Activated CD8-positive, alpha-beta T cell treated with anti-CD3 and anti-CD28 coated beads, Interleukin-2, amount 10 ng/mL, durations not matched to agents 7 days and 5 days (primary cell): ENCODE results near the gene LDHD. TPM values are rescaled to one million over a fixed set of nuclear protein-coding genes. Genes with fewer than 3 reads are reported as not detected.

ENCODE experiments used
- ATAC-seq: fragments of 150-1000 bp; cut with Tn5 transposase; one replicate; pipeline ENCODE4 v1.10.0; 2021; ENCODE audit warnings: moderate library complexity
- CTCF ChIA-PET: fragments of 350-600 bp; sonication (Branson Sonifier 250); formaldehyde crosslinking; loops from one replicate; lab custom pipeline; 2021; ENCODE audit warnings: antibody characterized with exemption; lab: Charles Lee
- POLR2A ChIA-PET: fragments of 350-600 bp; sonication (Branson Sonifier 250); formaldehyde crosslinking; loops from one replicate; lab custom pipeline; 2021; ENCODE audit warnings: antibody characterized with exemption; lab: Charles Lee
- DNase-seq: peaks from one replicate; pipeline ENCODE4 v3.0.0-alpha.2; 2020
- H3K27ac Mint-ChIP-seq: one replicate; pipeline ENCODE4 v1.8.0; 2021; ENCODE audit warnings: mild to moderate bottlenecking, mixed read lengths
- H3K27me3 Mint-ChIP-seq: one replicate; pipeline ENCODE4 v1.8.0; 2021; ENCODE audit warnings: low read depth, mixed read lengths
- H3K36me3 Mint-ChIP-seq: one replicate; pipeline ENCODE4 v1.8.0; 2021; ENCODE audit warnings: low read depth, mixed read lengths
- H3K4me1 Mint-ChIP-seq: one replicate; pipeline ENCODE4 v1.8.0; 2021; ENCODE audit warnings: low read depth, mixed read lengths
- H3K4me3 Mint-ChIP-seq: one replicate; pipeline ENCODE4 v1.8.0; 2021; ENCODE audit warnings: mild to moderate bottlenecking, mixed read lengths
- H3K9me3 Mint-ChIP-seq: one replicate; pipeline ENCODE4 v1.8.0; 2022; ENCODE audit warnings: mixed read lengths; ENCODE audit not compliant: insufficient read depth
- total RNA-seq, 2 experiments: library from RNA; stranded (reverse); gene quantifications; one replicate each; pipeline ENCODE4 v1.2.3, GENCODE V29; 2021

LDHD gene
- total RNA-seq, 2 experiments from 2014 or later, result 0.13 TPM; not detected in 1

- ChIA-PET CTCF (interaction anchor here (0.6 to 2.7 kb wide), 5 partner anchors 11 to 90 kb away, joined by 3 to 11 read pairs (median 4); partner anchors contain the start of gene ZNRF1), POLR2A (interaction anchor here (1.0 kb wide), 1 partner anchor 13 kb away, joined by 3 read pairs; no protein-coding TSS in a partner anchor)
- peaks cover 6% of the 10 kb centered on the region for H3K36me3 Mint-ChIP-seq
- ATAC-seq (no peak), DNase-seq (no peak)
- no peaks in the 10 kb centered on the region for H3K27me3 Mint-ChIP-seq
- H3K9me3 Mint-ChIP-seq, result no peaks in the 10 kb centered on the region
- no peak overlapping the region for H3K4me3 Mint-ChIP-seq
- H3K27ac Mint-ChIP-seq, result no peak overlapping the region
- H3K4me1 Mint-ChIP-seq, result peaks cover 18% of the 10 kb centered on the region
These were observed 28.4 kb downstream of the LDHD start for GRCh38 chr16:75088216-75088615.

- POLR2A ChIA-PET, result interaction anchor here (0.9 to 1.0 kb wide), 2 partner anchors 13 to 26 kb away, joined by 3 read pairs; no protein-coding TSS in a partner anchor
These were observed 29.1 kb downstream of the LDHD start for GRCh38 chr16:75087375-75087979.

GRCh38 chr16:75086688-75087374, 29.7 kb downstream of the LDHD start:
- Mint-ChIP-seq H3K4me3 (no peak overlapping the region), H3K27me3 (no peaks in the 10 kb centered on the region), H3K36me3 (peaks cover 6% of the 10 kb centered on the region), H3K27ac (no peak overlapping the region), H3K9me3 (no peaks in the 10 kb centered on the region), H3K4me1 (peaks cover 18% of the 10 kb centered on the region)
- DNase-seq, result no peak
- POLR2A ChIA-PET, result interaction anchor here (0.9 kb wide), 1 partner anchor 26 kb away, joined by 3 read pairs; no protein-coding TSS in a partner anchor
- ATAC-seq, result no peak
- CTCF ChIA-PET, result interaction anchor here (1.4 to 2.7 kb wide), 4 partner anchors 11 to 24 kb away, joined by 4 to 11 read pairs (median 6); no protein-coding TSS in a partner anchor

More at GRCh38 chr16:75087375-75087979, 29.1 kb downstream of the LDHD start:
- H3K4me1 Mint-ChIP-seq, result peaks cover 18% of the 10 kb centered on the region
- no peak for ATAC-seq
- CTCF ChIA-PET, result interaction anchor here (0.6 to 2.7 kb wide), 5 partner anchors 11 to 89 kb away, joined by 3 to 11 read pairs (median 5); partner anchors contain the start of gene ZNRF1
- H3K36me3 Mint-ChIP-seq, result peaks cover 6% of the 10 kb centered on the region
- no peak for DNase-seq
- H3K27ac Mint-ChIP-seq, result no peak overlapping the region
- no peaks in the 10 kb centered on the region for H3K9me3 Mint-ChIP-seq
- no peaks in the 10 kb centered on the region for H3K27me3 Mint-ChIP-seq
- no peak overlapping the region for H3K4me3 Mint-ChIP-seq

- Mint-ChIP-seq H3K27ac (no peak overlapping the region), H3K4me3 (no peak overlapping the region), H3K36me3 (peaks cover 6% of the 10 kb centered on the region), H3K4me1 (peaks cover 18% of the 10 kb centered on the region), H3K27me3 (no peaks in the 10 kb centered on the region), H3K9me3 (no peaks in the 10 kb centered on the region)
- ChIA-PET POLR2A (no interaction called here), CTCF (interaction anchor here (2.0 to 2.7 kb wide), 2 partner anchors 10 to 13 kb away, joined by 6 to 11 read pairs; no protein-coding TSS in a partner anchor)
- no peak for ATAC-seq
- DNase-seq, result no peak
These were observed 30.3 kb downstream of the LDHD start for GRCh38 chr16:75086281-75086680.

- CTCF ChIA-PET, result interaction anchor here (2.0 kb wide), 1 partner anchor 9 kb away, joined by 6 read pairs; no protein-coding TSS in a partner anchor
- no peak for DNase-seq
- POLR2A ChIA-PET, result no interaction called here
- no peak for ATAC-seq
- H3K36me3 Mint-ChIP-seq, result peaks cover 6% of the 10 kb centered on the region
- no peaks in the 10 kb centered on the region for H3K27me3 Mint-ChIP-seq
- no peak overlapping the region for H3K27ac Mint-ChIP-seq
- no peak overlapping the region for H3K4me3 Mint-ChIP-seq
- H3K4me1 Mint-ChIP-seq, result peaks cover 18% of the 10 kb centered on the region
- no peaks in the 10 kb centered on the region for H3K9me3 Mint-ChIP-seq
These were observed 31.0 kb downstream of the LDHD start for GRCh38 chr16:75085556-75085955.

GRCh38 chr16:75083813-75084212, 32.8 kb downstream of the LDHD start:
- DNase-seq, result no peak
- Mint-ChIP-seq H3K27ac (no peak overlapping the region), H3K27me3 (no peaks in the 10 kb centered on the region), H3K9me3 (no peaks in the 10 kb centered on the region), H3K4me1 (peaks cover 6% of the 10 kb centered on the region), H3K36me3 (peaks cover 8% of the 10 kb centered on the region), H3K4me3 (no peak overlapping the region)
- POLR2A ChIA-PET, result no interaction called here
- no peak for ATAC-seq
- CTCF ChIA-PET, result interaction anchor here (0.9 kb wide), 1 partner anchor 8 kb away, joined by 4 read pairs; no protein-coding TSS in a partner anchor

GRCh38 chr16:75081179-75081859, 35.3 kb downstream of the LDHD start:
- no peak for DNase-seq
- H3K36me3 Mint-ChIP-seq, result peaks cover 11% of the 10 kb centered on the region
- H3K4me3 Mint-ChIP-seq, result no peak overlapping the region
- ChIA-PET POLR2A (no interaction called here), CTCF (interaction anchor here (1.1 kb wide), 1 partner anchor 83 kb away, joined by 3 read pairs; the partner anchor contains the start of gene ZNRF1)
- peaks cover 12% of the 10 kb centered on the region for H3K4me1 Mint-ChIP-seq
- no peak for ATAC-seq
- H3K27me3 Mint-ChIP-seq, result no peaks in the 10 kb centered on the region
- H3K9me3 Mint-ChIP-seq, result no peaks in the 10 kb centered on the region
- no peak overlapping the region for H3K27ac Mint-ChIP-seq

- ChIA-PET POLR2A (no interaction called here), CTCF (interaction anchor here (1.1 kb wide), 1 partner anchor 82 kb away, joined by 3 read pairs; the partner anchor contains the start of gene ZNRF1)
- Mint-ChIP-seq H3K36me3 (peaks cover 14% of the 10 kb centered on the region), H3K9me3 (no peaks in the 10 kb centered on the region), H3K4me3 (no peak overlapping the region), H3K27me3 (no peaks in the 10 kb centered on the region), H3K4me1 (peaks cover 20% of the 10 kb centered on the region), H3K27ac (no peak overlapping the region)
- DNase-seq, result no peak
- no peak for ATAC-seq
These were observed 36.2 kb downstream of the LDHD start for GRCh38 chr16:75080205-75081029.

GRCh38 chr16:75079346-75079926, 37.1 kb downstream of the LDHD start:
- no peaks in the 10 kb centered on the region for H3K27me3 Mint-ChIP-seq
- peaks cover 27% of the 10 kb centered on the region for H3K4me1 Mint-ChIP-seq
- ATAC-seq, result no peak
- no peaks in the 10 kb centered on the region for H3K9me3 Mint-ChIP-seq
- H3K27ac Mint-ChIP-seq, result no peak overlapping the region
- H3K4me3 Mint-ChIP-seq, result no peak overlapping the region
- DNase-seq, result no peak
- POLR2A ChIA-PET, result no interaction called here
- H3K36me3 Mint-ChIP-seq, result peaks cover 12% of the 10 kb centered on the region
- CTCF ChIA-PET, result no interaction called here

- H3K4me1 Mint-ChIP-seq, result peaks cover 33% of the 10 kb centered on the region
These were observed 37.7 kb downstream of the LDHD start for GRCh38 chr16:75078886-75079285.

More at GRCh38 chr16:75078886-75079285, 37.7 kb downstream of the LDHD start:
- Mint-ChIP-seq H3K4me3 (no peak overlapping the region), H3K36me3 (peaks cover 12% of the 10 kb centered on the region), H3K27me3 (no peaks in the 10 kb centered on the region), H3K9me3 (no peaks in the 10 kb centered on the region), H3K27ac (no peak overlapping the region)
- DNase-seq (no peak), ATAC-seq (no peak)
- ChIA-PET POLR2A (no interaction called here), CTCF (interaction anchor here (1.5 kb wide), 1 partner anchor 33 kb away, joined by 3 read pairs; no protein-coding TSS in a partner anchor)
